Activated CD8-positive, alpha-beta T cell treated with anti-CD3 and anti-CD28 coated beads for 36 hours (primary cell): ENCODE data around the gene ECM2. TPM values are rescaled to one million over a fixed set of nuclear protein-coding genes. Genes with fewer than 3 reads are reported as not detected.

ENCODE experiments used
- ATAC-seq: fragments of 200-7000 bp; cut with Tn5 transposase; one replicate; pipeline ENCODE4 v1.10.0; 2021; ENCODE audit warnings: mild to moderate bottlenecking, moderate library complexity
- CTCF ChIA-PET: fragments of 350-600 bp; sonication (Branson Sonifier 250); formaldehyde crosslinking; loops from one replicate; lab custom pipeline; 2021; ENCODE audit warnings: antibody characterized with exemption; lab: Charles Lee
- POLR2A ChIA-PET: fragments of 350-600 bp; sonication (Branson Sonifier 250); formaldehyde crosslinking; loops from one replicate; lab custom pipeline; 2021; ENCODE audit warnings: antibody characterized with exemption; lab: Charles Lee
- DNase-seq: peaks from one replicate; pipeline ENCODE4 v3.0.0-alpha.2; 2020
- H3K27ac Mint-ChIP-seq: one replicate; pipeline ENCODE4 v1.8.0; 2021; ENCODE audit warnings: mild to moderate bottlenecking, mixed read lengths
- H3K27me3 Mint-ChIP-seq: one replicate; pipeline ENCODE4 v1.8.0; 2021; ENCODE audit warnings: mixed read lengths
- H3K36me3 Mint-ChIP-seq: one replicate; pipeline ENCODE4 v1.8.0; 2021; ENCODE audit warnings: low read depth, mixed read lengths
- H3K4me1 Mint-ChIP-seq: one replicate; pipeline ENCODE4 v1.8.0; 2021; ENCODE audit warnings: low read depth, mixed read lengths
- H3K4me3 Mint-ChIP-seq: one replicate; pipeline ENCODE4 v1.8.0; 2021; ENCODE audit warnings: mild to moderate bottlenecking, moderate library complexity, mixed read lengths
- H3K9me3 Mint-ChIP-seq: one replicate; pipeline ENCODE4 v1.8.0; 2021; ENCODE audit warnings: mixed read lengths
- CTCF ChIP-seq: fragments of 200-600 bp; IDR thresholded peaks from one replicate; pipeline ENCODE4 v1.8.0; 2022; ENCODE audit warnings: antibody characterized with exemption, mild to moderate bottlenecking
- intact Hi-C: fragments of 100-400 bp; cut with micrococcal nuclease; formaldehyde crosslinking; loops from one replicate; pipeline ENCODE4 v1.10.0; 2022
- total RNA-seq, 2 experiments: library from RNA; stranded (reverse); gene quantifications; one replicate each; pipeline ENCODE4 v1.2.3, GENCODE V29; 2021

ECM2 gene
- total RNA-seq, 2 experiments from 2014 or later: not detected

- ChIA-PET CTCF (no interaction called here), POLR2A (no interaction called here)
- DNase-seq (no peak), ATAC-seq (no peak)
- H3K9me3 Mint-ChIP-seq: peaks cover 2% of the 10 kb centered on the region
- H3K4me3 Mint-ChIP-seq: no peak overlapping the region
- no peak for TF ChIP-seq CTCF
- no peaks in the 10 kb centered on the region for H3K27me3 Mint-ChIP-seq
- peaks cover 1% of the 10 kb centered on the region for H3K36me3 Mint-ChIP-seq
- H3K4me1 Mint-ChIP-seq: no peaks in the 10 kb centered on the region
- intact Hi-C loops: no loop called here
- H3K27ac Mint-ChIP-seq: no peak overlapping the region
Observed at GRCh38 chr9:92534674-92535073, 1.1 kb downstream of the ECM2 start.

GRCh38 chr9:92534204-92534603 lies 1.6 kb downstream of the ECM2 start:
- intact Hi-C loops: no loop called here
- DNase-seq: no peak
- Mint-ChIP-seq H3K36me3 (peaks cover 1% of the 10 kb centered on the region), H3K4me1 (no peaks in the 10 kb centered on the region), H3K4me3 (no peak overlapping the region), H3K27me3 (no peaks in the 10 kb centered on the region), H3K27ac (no peak overlapping the region), H3K9me3 (peaks cover 2% of the 10 kb centered on the region)
- ATAC-seq: no peak
- TF ChIP-seq CTCF: no peak
- ChIA-PET CTCF (no interaction called here), POLR2A (no interaction called here)

- no peaks in the 10 kb centered on the region for H3K4me1 Mint-ChIP-seq
- DNase-seq (no peak), ATAC-seq (no peak)
- ChIA-PET POLR2A (no interaction called here), CTCF (no interaction called here)
- no peak for TF ChIP-seq CTCF
- H3K27ac Mint-ChIP-seq: no peak overlapping the region
- intact Hi-C loops: no loop called here
- peaks cover 1% of the 10 kb centered on the region for H3K36me3 Mint-ChIP-seq
- H3K27me3 Mint-ChIP-seq: no peaks in the 10 kb centered on the region
- H3K9me3 Mint-ChIP-seq: peaks cover 2% of the 10 kb centered on the region
- H3K4me3 Mint-ChIP-seq: no peak overlapping the region
Observed at GRCh38 chr9:92530893-92531292, 4.9 kb downstream of the ECM2 start.

GRCh38 chr9:92529124-92529523 lies 6.7 kb downstream of the ECM2 start:
- no peak overlapping the region for H3K27ac Mint-ChIP-seq
- no peaks in the 10 kb centered on the region for H3K4me1 Mint-ChIP-seq
- intact Hi-C loops: no loop called here

GRCh38 chr9:92528522-92528849 lies 7.3 kb downstream of the ECM2 start:
- H3K27me3 Mint-ChIP-seq: no peaks in the 10 kb centered on the region
- H3K4me1 Mint-ChIP-seq: no peaks in the 10 kb centered on the region
- no peak overlapping the region for H3K27ac Mint-ChIP-seq
- H3K4me3 Mint-ChIP-seq: no peak overlapping the region
- ChIA-PET POLR2A (no interaction called here), CTCF (no interaction called here)
- H3K9me3 Mint-ChIP-seq: peaks cover 2% of the 10 kb centered on the region
- DNase-seq: no peak
- H3K36me3 Mint-ChIP-seq: peaks cover 1% of the 10 kb centered on the region
- no peak for ATAC-seq
- intact Hi-C loops: no loop called here
- no peak for TF ChIP-seq CTCF

More at GRCh38 chr9:92529124-92529523, 6.7 kb downstream of the ECM2 start:
- POLR2A ChIA-PET: no interaction called here
- no peak for TF ChIP-seq CTCF
- no peak for DNase-seq
- Mint-ChIP-seq H3K27me3 (no peaks in the 10 kb centered on the region), H3K36me3 (peaks cover 1% of the 10 kb centered on the region), H3K4me3 (no peak overlapping the region), H3K9me3 (peaks cover 2% of the 10 kb centered on the region)
- CTCF ChIA-PET: no interaction called here
- ATAC-seq: no peak
